HepG2 (cell line): ENCODE measurements around the gene STK24. TPM values are rescaled to one million over a fixed set of nuclear protein-coding genes. Genes with fewer than 3 reads are reported as not detected.

ENCODE experiments used
- ATAC-seq: fragments of 200-7000 bp; cut with Tn5 transposase; 3 replicates; pipeline ENCODE4 v1.9.1; 2020; ENCODE audit warnings: mild to moderate bottlenecking, moderate library complexity
- BruUV-seq: library from RNA; stranded (reverse); fragments of 400-500 nt; replicated peaks from 2 replicates; lab custom pipeline; 2021; lab: Mats Ljungman, UMichigan
- CTCF ChIA-PET: fragments of 300-600 bp; formaldehyde crosslinking; extraction: SDS; loops from one replicate; lab custom pipeline; 2021; ENCODE audit warnings: low total read pairs, inconsistent platforms, low intra/inter-chr PET ratio; lab: Yijun Ruan, JAX
- POLR2A ChIA-PET: fragments of 350-600 bp; sonication (Branson Sonifier 250); formaldehyde crosslinking; loops from one replicate; lab custom pipeline; 2020; ENCODE audit warnings: antibody characterized with exemption, inconsistent platforms; lab: Yijun Ruan, JAX
- DNase-seq: peaks from one replicate; pipeline ENCODE4 v3.0.0-alpha.2; 2015; ENCODE audit warnings: low spot score
- FAIRE-seq: peaks from 3 replicates; lab custom pipeline; 2011; peaks lifted over from hg19 to GRCh38; lab: Jason Lieb, UNC
- H2AFZ ChIP-seq: one replicate; pipeline ENCODE4 v1.6.1; 2011; ENCODE audit warnings: low read length, inconsistent platforms
- H3K27ac ChIP-seq: fragments of 300-600 bp; 3 replicates; pipeline ENCODE4 v1.8.0; 2011; ENCODE audit warnings: mixed run types, mild to moderate bottlenecking, mixed read lengths, low read length, inconsistent platforms; ENCODE audit not compliant: insufficient read depth; ENCODE audit errors: extremely low read length
- H3K27me3 ChIP-seq, 2 experiments: fragments of 200-600 bp in 1 of 2; 2 replicates in 1 of 2; 3 replicates in 1 of 2; pipeline versions ENCODE4 v1.6.0 to v1.8.0; 2011; ENCODE audit warnings: low read length in 2 of 2, mild to moderate bottlenecking in 2 of 2, moderate library complexity in 2 of 2, inconsistent platforms in 1 of 2; ENCODE audit not compliant: insufficient read depth in 2 of 2, control insufficient read depth in 1 of 2
- H3K36me3 ChIP-seq, 2 experiments: fragments of 200-600 bp in 1 of 2; replicated peaks in 1 of 2; 2 replicates in 1 of 2; 3 replicates in 1 of 2; pipeline versions ENCODE4 v1.5.1 to v1.8.0; 2011; ENCODE audit warnings: low read length in 2 of 2, inconsistent platforms in 1 of 2; ENCODE audit not compliant: insufficient read depth in 2 of 2, control insufficient read depth in 1 of 2
- H3K4me1 ChIP-seq: 2 replicates; pipeline ENCODE4 v1.5.1; 2012; ENCODE audit warnings: low read length, inconsistent platforms; ENCODE audit not compliant: insufficient read depth
- H3K4me2 ChIP-seq: 2 replicates; pipeline ENCODE4 v1.6.0; 2011; ENCODE audit warnings: low read depth, low read length, inconsistent platforms
- H3K4me3 ChIP-seq, 3 experiments: fragments of 200-600 bp in 1 of 3; sonication (generic), shearing (Covaris generic) in 1 of 3; replicated peaks in 1 of 3; 2 replicates each; pipeline ENCODE4 v1.5.1; 2011 to 2016; ENCODE audit warnings: low read length in 3 of 3, inconsistent platforms in 2 of 3, low read depth in 2 of 3, mild to moderate bottlenecking in 2 of 3, control low read depth in 1 of 3, mixed read lengths in 1 of 3; ENCODE audit not compliant: insufficient read depth in 1 of 3
- H3K79me2 ChIP-seq: one replicate; pipeline ENCODE4 v1.6.1; 2011; ENCODE audit warnings: low read length, inconsistent platforms; ENCODE audit not compliant: insufficient read depth
- H3K9ac ChIP-seq: 2 replicates; pipeline ENCODE4 v1.6.0; 2011; ENCODE audit warnings: mild to moderate bottlenecking, low read depth, low read length, inconsistent platforms; ENCODE audit not compliant: insufficient read depth
- H3K9me3 ChIP-seq: 2 replicates; pipeline ENCODE4 v1.5.1; 2012; ENCODE audit warnings: mild to moderate bottlenecking, low read length
- H4K20me1 ChIP-seq: 2 replicates; pipeline ENCODE4 v1.6.0; 2011; ENCODE audit warnings: inconsistent platforms, mild to moderate bottlenecking, low read length, moderate library complexity; ENCODE audit not compliant: insufficient read depth
- CEBPZ ChIP-seq: IDR thresholded peaks from 2 replicates; pipeline ENCODE4 v1.6.1; 2012; ENCODE audit warnings: low read length, improper control_type of control experiment
- CHD2 ChIP-seq: IDR thresholded peaks from 2 replicates; pipeline ENCODE4 v1.6.1; 2011; ENCODE audit warnings: low read depth, low read length, improper control_type of control experiment
- CHD4 ChIP-seq: fragments of 200-600 bp; sonication (generic); IDR thresholded peaks from 2 replicates; pipeline ENCODE4 v1.7.0; 2017; ENCODE audit warnings: mild to moderate bottlenecking, low read length, borderline replicate concordance
- FIP1L1 ChIP-seq: fragments of 200-400 bp; formaldehyde crosslinking; IDR thresholded peaks from 2 replicates; pipeline ENCODE4 v1.6.1; 2018; ENCODE audit warnings: low read depth, mild to moderate bottlenecking, low read length, moderate library complexity, borderline replicate concordance; ENCODE audit not compliant: insufficient read depth
- GPBP1L1 ChIP-seq: sonication (generic); formaldehyde crosslinking; IDR thresholded peaks from 2 replicates; pipeline ENCODE4 v1.5.0; 2020; ENCODE audit warnings: mild to moderate bottlenecking, missing genetic modification reagents
- HDAC2 ChIP-seq: sonication (generic); formaldehyde crosslinking; IDR thresholded peaks from 2 replicates; pipeline ENCODE4 v1.4.0; 2020; ENCODE audit warnings: missing genetic modification reagents
- MEIS2 ChIP-seq: sonication (generic); formaldehyde crosslinking; IDR thresholded peaks from 2 replicates; pipeline ENCODE4 v1.9.0; 2021; ENCODE audit warnings: mild to moderate bottlenecking, missing genetic modification reagents
- NRL ChIP-seq: sonication (generic); formaldehyde crosslinking; IDR thresholded peaks from 2 replicates; pipeline ENCODE4 v1.5.0; 2020; ENCODE audit warnings: missing genetic modification reagents, mild to moderate bottlenecking, moderate library complexity, borderline replicate concordance
- POGK ChIP-seq: sonication (generic); formaldehyde crosslinking; conservative IDR thresholded peaks from 2 replicates; pipeline ENCODE4 v1.8.0; 2022; ENCODE audit warnings: mild to moderate bottlenecking, moderate library complexity, missing genetic modification reagents
- ZBED4 ChIP-seq: sonication (generic); formaldehyde crosslinking; IDR thresholded peaks from 2 replicates; pipeline ENCODE4 v1.4.0; 2020; ENCODE audit warnings: missing genetic modification reagents, borderline replicate concordance
- ZBTB38 ChIP-seq: sonication (generic); formaldehyde crosslinking; IDR thresholded peaks from 2 replicates; pipeline ENCODE4 v1.5.1; 2020; ENCODE audit warnings: mild to moderate bottlenecking, missing genetic modification reagents
- ZKSCAN8 ChIP-seq: IDR thresholded peaks from 2 replicates; pipeline ENCODE4 v1.6.1; 2016; ENCODE audit warnings: borderline replicate concordance, missing genetic modification reagents, missing compliant biosample characterization
- ZNF891 ChIP-seq: sonication (generic); formaldehyde crosslinking; IDR thresholded peaks from 2 replicates; pipeline ENCODE4 v1.5.0; 2020; ENCODE audit warnings: mild to moderate bottlenecking, missing genetic modification reagents
- WGBS: methylation state at CpG from one replicate; pipeline ENCODE4 v1.1.6; 2017; ENCODE audit warnings: low lambda C conversion rate; 5-methylcytosine and 5-hydroxymethylcytosine counted together
- in situ Hi-C: cut with HindIII; loops from 2 replicates; pipeline ENCODE4 v1.10.0; 2017; ENCODE audit warnings: low pct_unique_long_range_greater_than_20kb; ENCODE audit not compliant: extremely low pct_ligation_motif_present
- intact Hi-C: fragments of 100-400 bp; cut with micrococcal nuclease; formaldehyde crosslinking; loops from one replicate; pipeline ENCODE4 v1.10.0; 2022; ENCODE audit not compliant: unreplicated experiment
- polyA plus RNA-seq, 8 experiments: library from polyadenylated mRNA; depleted of rRNA in 3 of 8; stranded (reverse) in 7 of 8; unstranded in 1 of 8; fragments of >200 nt; fragmentation: Illumina TruSeq in 4 of 8; extraction: Trizol in 4 of 8; gene quantifications; 2 replicates each; pipeline versions ENCODE4 v1.2.1 to v1.2.3, GENCODE V29; 2011 to 2016; ENCODE audit warnings: low read depth in 4 of 8, missing spikeins in 1 of 8, mixed read lengths in 1 of 8; ENCODE audit not compliant: insufficient read depth in 1 of 8
- total RNA-seq, 5 experiments: library from RNA; depleted of rRNA; stranded (reverse); fragments of >200 nt; fragmentation: Illumina TruSeq; extraction: Trizol; gene quantifications; 2 replicates each; pipeline ENCODE4 v1.2.3, GENCODE V29; 2016; ENCODE audit warnings: low read depth in 1 of 5

STK24 gene
- total and polyA plus RNA-seq, 2 of the 13 experiments (the other 11 are each of a cell fraction or from before 2014, with no cell fraction given), result 51.3 to 73.0 TPM

GRCh38 chr13:98619556-98619955 lies 42.6 kb upstream of the STK24 start:
- ChIA-PET POLR2A (no interaction called here), CTCF (no interaction called here)
- H3K27me3 ChIP-seq, result no peaks in the 10 kb centered on the region
- H3K4me2 ChIP-seq, result no peak overlapping the region
- FAIRE-seq, result no peak
- no peak for ATAC-seq
- BruUV-seq, result no TSS peak
- no peak overlapping the region for H3K27ac ChIP-seq
- in situ Hi-C loops, result no loop called here
- intact Hi-C loops, result no loop called here
- H3K4me3 ChIP-seq, result no peak overlapping the region
- H3K36me3 ChIP-seq, result no peaks in the 10 kb centered on the region
- DNase-seq, result no peak
- peaks cover 7% of the 10 kb centered on the region; the same call in 1 of the 2 replicates for H3K4me1 ChIP-seq
- H2AFZ ChIP-seq, result no peak overlapping the region
- no peaks in the 10 kb centered on the region for H3K79me2 ChIP-seq
- no peak overlapping the region for H3K9ac ChIP-seq
- H3K9me3 ChIP-seq, result no peaks in the 10 kb centered on the region
- 70% methylated on average over 3 of the region's 3 CpGs for WGBS
- no peaks in the 10 kb centered on the region for H4K20me1 ChIP-seq
- TF ChIP-seq ZNF891 (no peak), CHD4 (no peak), ZBED4 (CRISPR knock-in tag) (no peak), CHD2 (no peak), HDAC2 (no peak), ZKSCAN8 (CRISPR knock-in tag) (no peak), NRL (no peak), CEBPZ (no peak), GPBP1L1 (no peak), ZBTB38 (CRISPR knock-in tag) (no peak), FIP1L1 (no peak), MEIS2 (CRISPR knock-in tag) (no peak), POGK (CRISPR knock-in tag) (no peak)
